Upper lobe of left lung (tissue), 6 donors: Measurements from ENCODE around the gene MUC5B. TPM values are rescaled to one million over a fixed set of nuclear protein-coding genes. Genes with fewer than 3 reads are reported as not detected.

Experiments used
- ATAC-seq, 2 donors: fragments of 200-7000 bp; cut with Tn5 transposase; one replicate each; pipeline ENCODE4 v1.9.1; 2022; ENCODE audit warnings: mild to moderate bottlenecking in 2 of 2, moderate library complexity in 2 of 2; ENCODE audit not compliant: low FRiP score in 2 of 2
- DNase-seq, 2 donors: peaks; one replicate each; pipeline ENCODE4 v3.0.0-alpha.2; 2019 to 2020
- H3K27ac ChIP-seq, 4 donors: fragments of 200-600 bp; sonication (generic); one replicate each; pipeline ENCODE4 v1.5.1; 2016 to 2019
- H3K27me3 ChIP-seq, 4 donors: fragments of 200-600 bp; sonication (generic); one replicate each; pipeline ENCODE4 v1.5.1; 2017 to 2019
- H3K36me3 ChIP-seq, 4 donors: fragments of 200-600 bp; sonication (generic); one replicate each; pipeline ENCODE4 v1.5.1; 2016 to 2019
- H3K4me1 ChIP-seq, 4 donors: fragments of 200-600 bp; sonication (generic); one replicate each; pipeline ENCODE4 v1.5.1; 2018 to 2019
- H3K4me3 ChIP-seq, 4 donors: fragments of 200-600 bp; sonication (generic); one replicate each; pipeline ENCODE4 v1.5.1; 2017 to 2019; ENCODE audit warnings: mild to moderate bottlenecking in 2 of 4, moderate library complexity in 1 of 4
- H3K9me3 ChIP-seq, 4 donors: fragments of 200-600 bp; sonication (generic); one replicate each; pipeline ENCODE4 v1.5.1; 2018 to 2019
- CTCF ChIP-seq, 6 experiments: fragments of 450-650 bp in 4 of 6; fragments of 200-600 bp in 2 of 6; sonication (generic) in 2 of 6; IDR thresholded peaks; one replicate each; pipeline ENCODE4 v1.5.1; 2016 to 2019; ENCODE audit warnings: antibody characterized with exemption in 6 of 6
- EP300 ChIP-seq, 4 donors: sonication (generic); formaldehyde crosslinking; IDR thresholded peaks; one replicate each; pipeline ENCODE4 v1.5.1; 2017; ENCODE audit warnings: antibody characterized with exemption in 4 of 4, control low read depth in 2 of 4
- POLR2A ChIP-seq, 4 donors: fragments of 450-650 bp; IDR thresholded peaks; one replicate each; pipeline ENCODE4 v1.5.1; 2016 to 2017; ENCODE audit warnings: antibody characterized with exemption in 4 of 4, mild to moderate bottlenecking in 2 of 4
- POLR2AphosphoS5 ChIP-seq, 2 donors: sonication (generic); formaldehyde crosslinking; IDR thresholded peaks; one replicate each; pipeline ENCODE4 v1.5.1; 2017; ENCODE audit warnings: antibody characterized with exemption in 2 of 2
- WGBS, 2 donors: methylation state at CpG; one replicate each; pipeline ENCODE4 v1.1.5; 2017 to 2018; 5-methylcytosine and 5-hydroxymethylcytosine counted together
- total RNA-seq, 6 donors: library from RNA; depleted of rRNA in 4 of 6; stranded (reverse); fragments of >200 nt in 4 of 6; gene quantifications; one replicate each; pipeline versions ENCODE4 v1.1.0 to v1.2.1, GENCODE V29; 2016 to 2021
- donor health status: DM: no; HTN: no; CAD: no; lungs with moderate emphysema.
- donor health status: DM: no; HTN: yes; CAD: no; lungs with severe emphysema.

MUC5B gene
- total RNA-seq, 6 donors from 2014 or later = 3.2 to 54.5 (median 16.2) TPM

GRCh38 chr11:1267441-1268100 is 44.7 kb downstream of the MUC5B start:
- Histone ChIP-seq H3K27me3 (no peaks in the 10 kb centered on the region), H3K4me1 (peaks cover 6 to 8% (median 7%) of the 10 kb centered on the region in 4 donors), H3K36me3 (peaks cover 0 to 6% (median 2%) of the 10 kb centered on the region in 4 donors), H3K4me3 (no peak overlapping the region), H3K27ac (no peak overlapping the region), H3K9me3 (no peaks in the 10 kb centered on the region)
- DNase-seq (no peak), ATAC-seq (no peak)
- no peak for TF ChIP-seq POLR2A (IDR thresholded peaks at IDR 0.05)
- no peak for TF ChIP-seq EP300 (IDR thresholded peaks at IDR 0.05)
- no peak for TF ChIP-seq CTCF (IDR thresholded peaks at IDR 0.05)
- no peak for TF ChIP-seq POLR2AphosphoS5 (IDR thresholded peaks at IDR 0.05)
- 92 to 94% methylated on average over 9 of the region's 9 CpGs for WGBS, 2 donors

- Histone ChIP-seq H3K36me3 (peaks cover 0 to 15% (median 7%) of the 10 kb centered on the region in 4 donors), H3K27ac (no peak overlapping the region), H3K4me3 (no peak overlapping the region), H3K9me3 (no peaks in the 10 kb centered on the region), H3K27me3 (no peaks in the 10 kb centered on the region), H3K4me1 (no peaks in the 10 kb centered on the region)
- TF ChIP-seq POLR2AphosphoS5 (IDR thresholded peaks at IDR 0.05) (no peak), CTCF (IDR thresholded peaks at IDR 0.05) (no peak), EP300 (IDR thresholded peaks at IDR 0.05) (no peak), POLR2A (IDR thresholded peaks at IDR 0.05) (no peak)
- WGBS, 2 donors = 90 to 97% methylated on average over 2 to 4 of the region's 5 CpGs
- ATAC-seq (peak in 1 of 2 donors; percentile 16), DNase-seq (no peak)
These were observed 47.1 kb downstream of the MUC5B start for GRCh38 chr11:1269957-1270356.

GRCh38 chr11:1270476-1270875 is 47.6 kb downstream of the MUC5B start:
- Histone ChIP-seq H3K36me3 (peaks cover 0 to 20% (median 12%) of the 10 kb centered on the region in 4 donors), H3K27ac (no peak overlapping the region), H3K4me3 (no peak overlapping the region), H3K4me1 (no peaks in the 10 kb centered on the region), H3K27me3 (no peaks in the 10 kb centered on the region), H3K9me3 (no peaks in the 10 kb centered on the region)
- DNase-seq (peak in 1 of 2 donors; percentile 60), ATAC-seq (no peak)
- TF ChIP-seq POLR2AphosphoS5 (IDR thresholded peaks at IDR 0.05) = no peak
- TF ChIP-seq CTCF (IDR thresholded peaks at IDR 0.05) = no peak
- no peak for TF ChIP-seq POLR2A (IDR thresholded peaks at IDR 0.05)
- TF ChIP-seq EP300 (IDR thresholded peaks at IDR 0.05) = no peak
- 95 to 100% methylated on average over 1 to 10 of the region's 10 CpGs for WGBS, 2 donors

GRCh38 chr11:1271002-1271401 is 48.1 kb downstream of the MUC5B start:
- WGBS, 2 donors = 69 to 75% methylated on average over 10 to 13 of the region's 13 CpGs
- TF ChIP-seq EP300 (IDR thresholded peaks at IDR 0.05) (no peak), CTCF (IDR thresholded peaks at IDR 0.05) (no peak), POLR2A (IDR thresholded peaks at IDR 0.05) (no peak), POLR2AphosphoS5 (IDR thresholded peaks at IDR 0.05) (no peak)
- Histone ChIP-seq H3K4me1 (no peaks in the 10 kb centered on the region), H3K27ac (no peak overlapping the region), H3K36me3 (peaks cover 0 to 25% (median 15%) of the 10 kb centered on the region in 4 donors), H3K4me3 (no peak overlapping the region), H3K27me3 (no peaks in the 10 kb centered on the region), H3K9me3 (no peaks in the 10 kb centered on the region)
- peak in 1 of 2 donors; percentile 23 for ATAC-seq
- DNase-seq = peak in 1 of 2 donors; percentile 62

GRCh38 chr11:1271406-1271805 is 48.5 kb downstream of the MUC5B start:
- no peak for TF ChIP-seq POLR2A (IDR thresholded peaks at IDR 0.05)
- no peak for TF ChIP-seq CTCF (IDR thresholded peaks at IDR 0.05)
- no peak for TF ChIP-seq POLR2AphosphoS5 (IDR thresholded peaks at IDR 0.05)
- TF ChIP-seq EP300 (IDR thresholded peaks at IDR 0.05) = no peak
- no peak for ATAC-seq
- 86% methylated on average over 9 of the region's 9 CpGs for WGBS, 2 donors
- no peak for DNase-seq
- no peaks in the 10 kb centered on the region for H3K9me3 ChIP-seq
- peaks cover 4 to 30% (median 19%) of the 10 kb centered on the region in 4 donors for H3K36me3 ChIP-seq
- no peak overlapping the region for H3K27ac ChIP-seq
- no peak overlapping the region for H3K4me3 ChIP-seq
- no peaks in the 10 kb centered on the region for H3K27me3 ChIP-seq
- no peaks in the 10 kb centered on the region for H3K4me1 ChIP-seq
